Prostate gland (tissue), 2 donors: Measurements from ENCODE around the gene CDX4. TPM values are rescaled to one million over a fixed set of nuclear protein-coding genes. Genes with fewer than 3 reads are reported as not detected.

Experiments
- DNase-seq: peaks from one replicate; pipeline ENCODE4 v3.0.0-alpha.2; 2019; ENCODE audit warnings: low spot score
- H3K27ac ChIP-seq, 2 donors: fragments of 200-600 bp; sonication (generic); 2 replicates each; pipeline ENCODE4 v1.5.1; 2017 to 2019
- H3K27me3 ChIP-seq: fragments of 200-600 bp; sonication (generic); replicated peaks from 2 replicates; pipeline ENCODE4 v1.5.1; 2019; ENCODE audit not compliant: insufficient read depth
- H3K36me3 ChIP-seq, 2 donors: fragments of 200-600 bp; sonication (generic); 1 replicate in 1 of 2; 2 replicates in 1 of 2; pipeline versions ENCODE4 v1.5.1 to v1.8.1; 2017 to 2019
- H3K4me1 ChIP-seq: fragments of 200-600 bp; sonication (generic); replicated peaks from 2 replicates; pipeline ENCODE4 v1.5.1; 2019
- H3K4me3 ChIP-seq, 2 donors: fragments of 200-600 bp; sonication (generic); 2 replicates each; pipeline ENCODE4 v1.5.1; 2017 to 2019
- H3K9me3 ChIP-seq: fragments of 200-600 bp; sonication (generic); 2 replicates; pipeline ENCODE4 v1.5.1; 2017
- CTCF ChIP-seq, 4 experiments: fragments of 200-600 bp in 2 of 4; fragments of 450-650 bp in 2 of 4; sonication (generic) in 2 of 4; IDR thresholded peaks; 1 replicate in 3 of 4; 2 replicates in 1 of 4; pipeline ENCODE4 v1.5.1; 2016 to 2019; ENCODE audit warnings: antibody characterized with exemption in 4 of 4, mild to moderate bottlenecking in 2 of 4, moderate library complexity in 2 of 4
- POLR2A ChIP-seq: fragments of 450-650 bp; IDR thresholded peaks from one replicate; pipeline ENCODE4 v1.6.1; 2016; ENCODE audit warnings: antibody characterized with exemption, mild to moderate bottlenecking
- POLR2AphosphoS5 ChIP-seq: sonication (generic); formaldehyde crosslinking; IDR thresholded peaks from one replicate; pipeline ENCODE4 v1.6.1; 2017; ENCODE audit warnings: antibody characterized with exemption
- WGBS: methylation state at CpG from one replicate; pipeline ENCODE4 v1.1.5; 2018; 5-methylcytosine and 5-hydroxymethylcytosine counted together
- intact Hi-C: fragments of 100-400 bp; cut with DNase I; formaldehyde crosslinking; loops from one replicate; pipeline ENCODE4 v1.14.2; 2022
- total RNA-seq, 2 donors: library from RNA; depleted of rRNA; stranded (reverse); fragments of >200 nt; gene quantifications; one replicate each; pipeline ENCODE4 v1.1.0, GENCODE V29; 2016

The CDX4 gene
- total RNA-seq, 2 donors from 2014 or later: 0.45 TPM; not detected in 1

- Histone ChIP-seq H3K4me1 (no peaks in the 10 kb centered on the region), H3K9me3 (no peaks in the 10 kb centered on the region), H3K27ac (no peak overlapping the region), H3K27me3 (no peaks in the 10 kb centered on the region), H3K36me3 (no peaks in the 10 kb centered on the region), H3K4me3 (no peak overlapping the region)
- DNase-seq: no peak
- TF ChIP-seq POLR2AphosphoS5: no peak
- no peak for TF ChIP-seq POLR2A
- no peak for TF ChIP-seq CTCF (IDR thresholded peaks at IDR 0.05)
- intact Hi-C loops: no loop called here
Measured at GRCh38 chrX:73412930-73413329, 33.9 kb upstream of the CDX4 start.

GRCh38 chrX:73447311-73447794 lies 500 bp downstream of the CDX4 start:
- Histone ChIP-seq H3K9me3 (no peaks in the 10 kb centered on the region), H3K4me1 (no peaks in the 10 kb centered on the region), H3K27me3 (no peaks in the 10 kb centered on the region), H3K4me3 (no peak overlapping the region), H3K27ac (no peak overlapping the region), H3K36me3 (no peaks in the 10 kb centered on the region)
- no peak for DNase-seq
- intact Hi-C loops: no loop called here
- 38% methylated on average over 10 of the region's 34 CpGs for WGBS
- TF ChIP-seq POLR2A (no peak), POLR2AphosphoS5 (no peak), CTCF (IDR thresholded peaks at IDR 0.05) (no peak)

- Histone ChIP-seq H3K27ac (no peak overlapping the region), H3K36me3 (no peaks in the 10 kb centered on the region), H3K9me3 (no peaks in the 10 kb centered on the region), H3K4me1 (no peaks in the 10 kb centered on the region), H3K27me3 (no peaks in the 10 kb centered on the region), H3K4me3 (no peak overlapping the region)
- DNase-seq: no peak
- WGBS: 3% methylated on average over 13 of the region's 20 CpGs
- TF ChIP-seq CTCF (IDR thresholded peaks at IDR 0.05): no peak
- no peak for TF ChIP-seq POLR2AphosphoS5
- no peak for TF ChIP-seq POLR2A
- intact Hi-C loops: no loop called here
Measured at GRCh38 chrX:73448379-73448778, 1.5 kb downstream of the CDX4 start.

- H3K36me3 ChIP-seq: no peaks in the 10 kb centered on the region
- no peaks in the 10 kb centered on the region for H3K27me3 ChIP-seq
- TF ChIP-seq POLR2A (no peak), CTCF (IDR thresholded peaks at IDR 0.05) (no peak), POLR2AphosphoS5 (no peak)
- H3K4me1 ChIP-seq: no peaks in the 10 kb centered on the region
- no peak overlapping the region for H3K4me3 ChIP-seq
- no peak for DNase-seq
- no peaks in the 10 kb centered on the region for H3K9me3 ChIP-seq
- no peak overlapping the region for H3K27ac ChIP-seq
- intact Hi-C loops: no loop called here
- WGBS: 0% methylated on average over 1 of the region's 1 CpG
Measured at GRCh38 chrX:73455171-73455570, 8.3 kb downstream of the CDX4 start.

GRCh38 chrX:73457306-73457705 lies 10.5 kb downstream of the CDX4 start:
- no peaks in the 10 kb centered on the region for H3K4me1 ChIP-seq
- H3K4me3 ChIP-seq: no peak overlapping the region
- intact Hi-C loops: no loop called here
- H3K36me3 ChIP-seq: no peaks in the 10 kb centered on the region
- no peak for DNase-seq
- no peaks in the 10 kb centered on the region for H3K9me3 ChIP-seq
- H3K27ac ChIP-seq: no peak overlapping the region
- no peaks in the 10 kb centered on the region for H3K27me3 ChIP-seq
- TF ChIP-seq POLR2AphosphoS5 (no peak), CTCF (IDR thresholded peaks at IDR 0.05) (no peak), POLR2A (no peak)
